Fibroblast of villous mesenchyme (primary cell): ENCODE measurements around the gene NEURL1B. TPM values are rescaled to one million over a fixed set of nuclear protein-coding genes. Genes with fewer than 3 reads are reported as not detected.

Experiments
- DNase-seq: peaks from one replicate; pipeline ENCODE4 v3.0.0-alpha.2; 2010; ENCODE audit warnings: low read depth
- H3K4me3 ChIP-seq: 2 replicates; pipeline ENCODE4 v1.5.1; 2011; ENCODE audit warnings: low read depth, mild to moderate bottlenecking, low read length
- CTCF ChIP-seq: IDR thresholded peaks from 2 replicates; pipeline ENCODE4 v1.5.1; 2012; ENCODE audit warnings: low read depth, mild to moderate bottlenecking, low read length; ENCODE audit not compliant: insufficient read depth
- total RNA-seq: library from RNA; depleted of rRNA; stranded (reverse); fragments of >200 nt; gene quantifications from 2 replicates; pipeline ENCODE4 v1.2.3, GENCODE V29; 2012

The NEURL1B gene
- total RNA-seq, result 2.9 and 4.3 TPM in 2 replicates

- peak within 1 kb of the TSS; percentile 62 for H3K4me3 ChIP-seq
- TF ChIP-seq CTCF, result no peak
- DNase-seq, result peak; percentile 58
These were observed at the start of gene NEURL1B for GRCh38 chr5:172640822-172641358. TSS of gene NEURL1B (plus strand) at chr5:172641263. CDS start at chr5:172641407, 144 bp downstream.

GRCh38 chr5:172591636-172592035 is 49.4 kb upstream of the NEURL1B start:
- H3K4me3 ChIP-seq, result no peak overlapping the region
- no peak for DNase-seq
- no peak for TF ChIP-seq CTCF

- H3K4me3 ChIP-seq, result no peak overlapping the region
- no peak for DNase-seq
- no peak for TF ChIP-seq CTCF
These were observed 48.2 kb upstream of the NEURL1B start for GRCh38 chr5:172592881-172593280.

GRCh38 chr5:172593306-172593705 is 47.8 kb upstream of the NEURL1B start:
- no peak overlapping the region for H3K4me3 ChIP-seq
- TF ChIP-seq CTCF, result no peak
- DNase-seq, result no peak

GRCh38 chr5:172593721-172594235 is 47.3 kb upstream of the NEURL1B start:
- no peak for TF ChIP-seq CTCF
- H3K4me3 ChIP-seq, result no peak overlapping the region
- no peak for DNase-seq

- no peak for DNase-seq
- no peak overlapping the region for H3K4me3 ChIP-seq
- no peak for TF ChIP-seq CTCF
These were observed 46.6 kb upstream of the NEURL1B start for GRCh38 chr5:172594431-172594830.
